Liver (tissue), 9 donors: Measurements from ENCODE around the gene IL6. TPM values are rescaled to one million over a fixed set of nuclear protein-coding genes. Genes with fewer than 3 reads are reported as not detected.

Experiments
- DNase-seq: peaks from one replicate; pipeline ENCODE4 v3.0.0-alpha.2; 2017; ENCODE audit warnings: low spot score
- H3K27ac ChIP-seq, 2 donors: one replicate each; pipeline ENCODE4 v1.7.0; 2013; ENCODE audit warnings: inconsistent platforms in 2 of 2, low read length in 2 of 2, control low read depth in 1 of 2, low read depth in 1 of 2, mild to moderate bottlenecking in 1 of 2
- H3K27me3 ChIP-seq, 4 donors: one replicate each; pipeline versions ENCODE4 v1.6.1 to v1.7.0; 2013; ENCODE audit warnings: low read length in 3 of 4, inconsistent platforms in 1 of 4, mild to moderate bottlenecking in 1 of 4, moderate library complexity in 1 of 4; ENCODE audit not compliant: control insufficient read depth in 4 of 4, insufficient read depth in 4 of 4
- H3K36me3 ChIP-seq, 4 donors: one replicate each; pipeline versions ENCODE4 v1.6.1 to v1.7.0; 2013; ENCODE audit warnings: low read length in 3 of 4, mild to moderate bottlenecking in 3 of 4, low read depth in 1 of 4, moderate library complexity in 1 of 4; ENCODE audit not compliant: control insufficient read depth in 4 of 4, insufficient read depth in 3 of 4
- H3K4me1 ChIP-seq, 4 donors: one replicate each; pipeline versions ENCODE4 v1.6.1 to v1.7.0; 2013; ENCODE audit warnings: low read length in 3 of 4, mild to moderate bottlenecking in 3 of 4, moderate library complexity in 1 of 4; ENCODE audit not compliant: control insufficient read depth in 4 of 4, insufficient read depth in 4 of 4
- H3K4me3 ChIP-seq, 3 donors: one replicate each; pipeline versions ENCODE4 v1.6.1 to v1.7.0; 2013; ENCODE audit warnings: low read length in 3 of 3, control low read depth in 1 of 3, low read depth in 1 of 3, mild to moderate bottlenecking in 1 of 3
- H3K9ac ChIP-seq, 2 donors: one replicate each; pipeline ENCODE4 v1.7.0; 2013; ENCODE audit warnings: low read length in 2 of 2, mild to moderate bottlenecking in 2 of 2, moderate library complexity in 2 of 2, control low read depth in 1 of 2, low read depth in 1 of 2
- H3K9me3 ChIP-seq, 4 donors: one replicate each; pipeline versions ENCODE4 v1.6.1 to v1.7.0; 2013; ENCODE audit warnings: low read length in 3 of 4; ENCODE audit not compliant: control insufficient read depth in 4 of 4
- CTCF ChIP-seq: fragments of 150-350 bp; IDR thresholded peaks from 2 replicates; pipeline ENCODE4 v1.5.1; 2017; ENCODE audit warnings: improper control_type of control experiment, low read depth, low read length; ENCODE audit not compliant: missing input control
- EGR1 ChIP-seq, 2 donors: IDR thresholded peaks; 2 replicates each; pipeline ENCODE4 v1.6.1; 2016 to 2018; ENCODE audit warnings: antibody characterized with exemption in 2 of 2, low read depth in 2 of 2
- FOXA2 ChIP-seq: IDR thresholded peaks from 2 replicates; pipeline ENCODE4 v1.6.1; 2016; ENCODE audit warnings: antibody characterized with exemption
- HNF4A ChIP-seq, 2 donors: conservative IDR thresholded peaks; 2 replicates each; pipeline ENCODE4 v1.6.1; 2016; ENCODE audit warnings: antibody characterized with exemption in 2 of 2, mild to moderate bottlenecking in 2 of 2
- HNF4G ChIP-seq: IDR thresholded peaks from 2 replicates; pipeline ENCODE4 v1.6.1; 2016; ENCODE audit warnings: antibody characterized with exemption
- MAX ChIP-seq: IDR thresholded peaks from 2 replicates; pipeline ENCODE4 v1.6.1; 2016; ENCODE audit warnings: antibody characterized with exemption
- RAD21 ChIP-seq, 2 donors: IDR thresholded peaks; 2 replicates each; pipeline ENCODE4 v1.6.1; 2016; ENCODE audit warnings: antibody characterized with exemption in 2 of 2, mild to moderate bottlenecking in 2 of 2
- RXRA ChIP-seq, 2 donors: IDR thresholded peaks; 2 replicates each; pipeline ENCODE4 v1.6.1; 2017 to 2018; ENCODE audit warnings: antibody characterized with exemption in 2 of 2, mild to moderate bottlenecking in 1 of 2
- SP1 ChIP-seq: IDR thresholded peaks from 2 replicates; pipeline ENCODE4 v1.6.1; 2018; ENCODE audit warnings: antibody characterized with exemption, mild to moderate bottlenecking
- TAF1 ChIP-seq: conservative IDR thresholded peaks from 2 replicates; pipeline ENCODE4 v1.6.1; 2016; ENCODE audit warnings: antibody characterized with exemption, mild to moderate bottlenecking
- YY1 ChIP-seq: IDR thresholded peaks from 2 replicates; pipeline ENCODE4 v1.6.1; 2016; ENCODE audit warnings: antibody characterized with exemption, mild to moderate bottlenecking
- WGBS: extraction: QIAGEN DNeasy Blood & Tissue Kit; methylation state at CpG from one replicate; pipeline ENCODE4 v1.1.7; 2013; 5-methylcytosine and 5-hydroxymethylcytosine counted together
- polyA plus RNA-seq, 2 donors: library from polyadenylated mRNA; stranded (reverse) in 1 of 2; unstranded in 1 of 2; fragments of 200-250 nt in 1 of 2; fragments of >200 nt in 1 of 2; fragmentation: Nextera tagmentation in 1 of 2; extraction: Ambion mirVana in 1 of 2; gene quantifications; one replicate each; pipeline versions ENCODE4 v1.2.1 to v1.2.3, GENCODE V29; 2013 to 2015
- total RNA-seq, 2 donors: library from RNA; depleted of rRNA; stranded (reverse); fragments of >200 nt; gene quantifications; one replicate each; pipeline ENCODE4 v1.2.3, GENCODE V29; 2014
- TF ChIP-seq, protein P1 (sequence below): IDR thresholded peaks from 2 replicates; pipeline ENCODE4 v1.6.1; 2016; ENCODE audit warnings: antibody characterized with exemption, mild to moderate bottlenecking
- TF ChIP-seq, protein P2 (sequence below): IDR thresholded peaks from 2 replicates; pipeline ENCODE4 v1.6.1; 2016; ENCODE audit warnings: antibody characterized with exemption
- donor health status: healthy.
- donor health status: healthy.
- donor health status: healthy.
- donor health status: healthy.
- donor health status: healthy.

IL6 gene
- total and polyA plus RNA-seq, 4 donors = 0.17 TPM; not detected in 3

GRCh38 chr7:22731766-22732165 lies 4.8 kb downstream of the IL6 start:
- Histone ChIP-seq H3K36me3 (no peaks in the 10 kb centered on the region), H3K27me3 (no peaks in the 10 kb centered on the region), H3K9me3 (no peaks in the 10 kb centered on the region), H3K4me1 (peaks cover 0 to 5% (median 2%) of the 10 kb centered on the region in 4 donors), H3K4me3 (no peak overlapping the region), H3K27ac (no peak overlapping the region), H3K9ac (no peak overlapping the region)
- DNase-seq = no peak
- WGBS = 86% methylated on average over 2 of the region's 2 CpGs
- TF ChIP-seq, protein P1, sequence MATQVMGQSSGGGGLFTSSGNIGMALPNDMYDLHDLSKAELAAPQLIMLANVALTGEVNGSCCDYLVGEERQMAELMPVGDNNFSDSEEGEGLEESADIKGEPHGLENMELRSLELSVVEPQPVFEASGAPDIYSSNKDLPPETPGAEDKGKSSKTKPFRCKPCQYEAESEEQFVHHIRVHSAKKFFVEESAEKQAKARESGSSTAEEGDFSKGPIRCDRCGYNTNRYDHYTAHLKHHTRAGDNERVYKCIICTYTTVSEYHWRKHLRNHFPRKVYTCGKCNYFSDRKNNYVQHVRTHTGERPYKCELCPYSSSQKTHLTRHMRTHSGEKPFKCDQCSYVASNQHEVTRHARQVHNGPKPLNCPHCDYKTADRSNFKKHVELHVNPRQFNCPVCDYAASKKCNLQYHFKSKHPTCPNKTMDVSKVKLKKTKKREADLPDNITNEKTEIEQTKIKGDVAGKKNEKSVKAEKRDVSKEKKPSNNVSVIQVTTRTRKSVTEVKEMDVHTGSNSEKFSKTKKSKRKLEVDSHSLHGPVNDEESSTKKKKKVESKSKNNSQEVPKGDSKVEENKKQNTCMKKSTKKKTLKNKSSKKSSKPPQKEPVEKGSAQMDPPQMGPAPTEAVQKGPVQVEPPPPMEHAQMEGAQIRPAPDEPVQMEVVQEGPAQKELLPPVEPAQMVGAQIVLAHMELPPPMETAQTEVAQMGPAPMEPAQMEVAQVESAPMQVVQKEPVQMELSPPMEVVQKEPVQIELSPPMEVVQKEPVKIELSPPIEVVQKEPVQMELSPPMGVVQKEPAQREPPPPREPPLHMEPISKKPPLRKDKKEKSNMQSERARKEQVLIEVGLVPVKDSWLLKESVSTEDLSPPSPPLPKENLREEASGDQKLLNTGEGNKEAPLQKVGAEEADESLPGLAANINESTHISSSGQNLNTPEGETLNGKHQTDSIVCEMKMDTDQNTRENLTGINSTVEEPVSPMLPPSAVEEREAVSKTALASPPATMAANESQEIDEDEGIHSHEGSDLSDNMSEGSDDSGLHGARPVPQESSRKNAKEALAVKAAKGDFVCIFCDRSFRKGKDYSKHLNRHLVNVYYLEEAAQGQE = no peak
- no peak for TF ChIP-seq EGR1 (IDR thresholded peaks at IDR 0.05; ENCODE audit: low read depth in 2 of 2)
- TF ChIP-seq FOXA2 = no peak
- TF ChIP-seq CTCF = no peak
- TF ChIP-seq RAD21 (IDR thresholded peaks at IDR 0.05) = no peak
- TF ChIP-seq YY1 = no peak
- no peak for TF ChIP-seq RXRA (IDR thresholded peaks at IDR 0.05)
- TF ChIP-seq TAF1 = no peak
- no peak for TF ChIP-seq SP1
- no peak for TF ChIP-seq HNF4G
- TF ChIP-seq, protein P2, sequence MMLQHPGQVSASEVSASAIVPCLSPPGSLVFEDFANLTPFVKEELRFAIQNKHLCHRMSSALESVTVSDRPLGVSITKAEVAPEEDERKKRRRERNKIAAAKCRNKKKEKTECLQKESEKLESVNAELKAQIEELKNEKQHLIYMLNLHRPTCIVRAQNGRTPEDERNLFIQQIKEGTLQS = no peak
- TF ChIP-seq MAX = no peak
- TF ChIP-seq HNF4A (conservative IDR thresholded peaks at IDR 0.05) = no peak

- peaks cover 0 to 3% (median 0%) of the 10 kb centered on the region in 4 donors for H3K4me1 ChIP-seq
- TF ChIP-seq YY1 (no peak), RAD21 (IDR thresholded peaks at IDR 0.05) (peak; percentile 29 to 42)
- H3K9ac ChIP-seq = no peak overlapping the region
- no peaks in the 10 kb centered on the region for H3K36me3 ChIP-seq
- no peak for DNase-seq
- H3K27ac ChIP-seq = no peak overlapping the region
- no peaks in the 10 kb centered on the region for H3K27me3 ChIP-seq
- WGBS = 78% methylated on average over 4 of the region's 4 CpGs
- no peak overlapping the region for H3K4me3 ChIP-seq
- no peaks in the 10 kb centered on the region for H3K9me3 ChIP-seq
Measured at GRCh38 chr7:22732556-22733126, 5.6 kb downstream of the IL6 start.
